PC-9 (cell line): Measurements from ENCODE around the gene PGBD5.

Source experiments
- CTCF ChIP-seq: fragments of 200-600 bp; sonication (generic); conservative IDR thresholded peaks from 2 replicates; pipeline ENCODE4 v1.6.1; 2017; ENCODE audit warnings: mixed run types, antibody characterized with exemption, mild to moderate bottlenecking, moderate library complexity
- EZH2 ChIP-seq: fragments of 200-600 bp; sonication (generic); IDR thresholded peaks from 2 replicates; pipeline ENCODE4 v1.8.0; 2017; ENCODE audit warnings: antibody characterized with exemption, low read depth

GRCh38 chr1:230356869-230357794 lies 69.0 kb downstream of the PGBD5 start:
- TF ChIP-seq EZH2 = no peak
- no peak for TF ChIP-seq CTCF
